ENCODE measurements around the gene TCERG1L. TPM values are rescaled to one million over a fixed set of nuclear protein-coding genes. Genes with fewer than 3 reads are reported as not detected.

The TCERG1L gene
- total RNA-seq, 6 experiments from 2014 or later, result not detected

DNA sequence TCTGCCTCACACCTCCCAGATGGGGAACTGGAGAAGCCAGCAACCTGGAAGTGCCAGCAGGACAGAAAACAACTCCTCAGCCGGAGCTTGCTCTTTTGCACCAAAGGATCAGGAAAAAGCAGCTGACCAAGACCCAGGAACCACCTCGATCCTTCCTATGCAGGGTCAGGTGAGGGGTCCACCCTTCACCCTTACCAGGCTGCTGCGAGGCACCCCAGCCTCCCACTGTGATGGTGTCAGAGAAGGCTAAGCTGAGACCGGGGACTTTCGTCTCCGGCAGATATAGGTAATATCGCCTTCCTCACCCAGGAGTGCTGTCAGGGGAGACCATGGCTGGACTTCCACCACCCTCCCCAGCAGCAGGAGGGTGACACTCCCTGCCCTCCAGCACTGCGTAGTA is 254.7 kb downstream of the TCERG1L start:
- no peak for ATAC-seq
- no peaks in the 10 kb centered on the region for H3K9me3 ChIP-seq
- TF ChIP-seq POLR2A (IDR thresholded peaks at IDR 0.05), result no peak
- TF ChIP-seq, protein P1, sequence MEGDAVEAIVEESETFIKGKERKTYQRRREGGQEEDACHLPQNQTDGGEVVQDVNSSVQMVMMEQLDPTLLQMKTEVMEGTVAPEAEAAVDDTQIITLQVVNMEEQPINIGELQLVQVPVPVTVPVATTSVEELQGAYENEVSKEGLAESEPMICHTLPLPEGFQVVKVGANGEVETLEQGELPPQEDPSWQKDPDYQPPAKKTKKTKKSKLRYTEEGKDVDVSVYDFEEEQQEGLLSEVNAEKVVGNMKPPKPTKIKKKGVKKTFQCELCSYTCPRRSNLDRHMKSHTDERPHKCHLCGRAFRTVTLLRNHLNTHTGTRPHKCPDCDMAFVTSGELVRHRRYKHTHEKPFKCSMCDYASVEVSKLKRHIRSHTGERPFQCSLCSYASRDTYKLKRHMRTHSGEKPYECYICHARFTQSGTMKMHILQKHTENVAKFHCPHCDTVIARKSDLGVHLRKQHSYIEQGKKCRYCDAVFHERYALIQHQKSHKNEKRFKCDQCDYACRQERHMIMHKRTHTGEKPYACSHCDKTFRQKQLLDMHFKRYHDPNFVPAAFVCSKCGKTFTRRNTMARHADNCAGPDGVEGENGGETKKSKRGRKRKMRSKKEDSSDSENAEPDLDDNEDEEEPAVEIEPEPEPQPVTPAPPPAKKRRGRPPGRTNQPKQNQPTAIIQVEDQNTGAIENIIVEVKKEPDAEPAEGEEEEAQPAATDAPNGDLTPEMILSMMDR (IDR thresholded peaks at IDR 0.05), result no peak
- no peak overlapping the region for H3K27ac ChIP-seq
- no peak overlapping the region for H3K4me3 ChIP-seq
- no peak for DNase-seq
- H3K36me3 ChIP-seq, result no peaks in the 10 kb centered on the region
- intact Hi-C loops (cut with DNase I), result no loop called here
- H3K27me3 ChIP-seq, result no peaks in the 10 kb centered on the region
- WGBS (ENCODE audit: insufficient coverage, low coverage, low lambda C conversion rate, missing lambda C conversion rate), result 83% methylated on average over 2 of the region's 8 CpGs
- H3K4me1 ChIP-seq, result no peaks in the 10 kb centered on the region

DNA sequence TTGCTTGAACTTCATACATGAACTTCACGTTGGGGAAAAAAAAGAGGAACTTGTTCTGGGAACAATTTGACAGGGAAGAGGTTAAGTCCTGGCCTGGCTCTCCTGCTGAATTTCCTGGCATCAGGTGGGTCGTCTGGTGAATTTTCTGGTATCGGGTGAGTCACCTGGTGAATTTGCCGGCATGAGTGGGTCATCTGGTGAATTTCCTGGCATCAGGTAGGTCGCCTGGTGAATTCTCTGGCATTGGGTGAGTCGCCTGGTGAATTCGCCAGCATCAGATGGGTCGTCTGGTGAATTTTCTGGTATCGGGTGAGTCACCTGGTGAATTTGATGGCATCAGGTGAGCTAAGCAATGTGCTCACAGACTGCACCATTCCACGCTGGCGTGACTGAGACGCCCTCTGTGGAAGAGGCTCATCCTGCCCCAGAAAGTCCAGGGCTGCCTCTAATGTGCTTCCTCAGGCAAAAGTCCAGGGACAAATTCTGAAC is 255.4 kb downstream of the TCERG1L start:
- TF ChIP-seq, protein P1 (IDR thresholded peaks at IDR 0.05), result no peak
- no peak for TF ChIP-seq POLR2A (IDR thresholded peaks at IDR 0.05)
- Histone ChIP-seq H3K27me3 (no peaks in the 10 kb centered on the region), H3K9me3 (no peaks in the 10 kb centered on the region), H3K36me3 (no peaks in the 10 kb centered on the region), H3K4me1 (no peaks in the 10 kb centered on the region), H3K4me3 (no peak overlapping the region), H3K27ac (no peak overlapping the region)
- no peak for DNase-seq
- no peak for ATAC-seq
- 32% methylated on average over 8 of the region's 12 CpGs for WGBS (ENCODE audit: insufficient coverage, low coverage, low lambda C conversion rate, missing lambda C conversion rate)
- intact Hi-C loops (cut with DNase I), result no loop called here

DNA sequence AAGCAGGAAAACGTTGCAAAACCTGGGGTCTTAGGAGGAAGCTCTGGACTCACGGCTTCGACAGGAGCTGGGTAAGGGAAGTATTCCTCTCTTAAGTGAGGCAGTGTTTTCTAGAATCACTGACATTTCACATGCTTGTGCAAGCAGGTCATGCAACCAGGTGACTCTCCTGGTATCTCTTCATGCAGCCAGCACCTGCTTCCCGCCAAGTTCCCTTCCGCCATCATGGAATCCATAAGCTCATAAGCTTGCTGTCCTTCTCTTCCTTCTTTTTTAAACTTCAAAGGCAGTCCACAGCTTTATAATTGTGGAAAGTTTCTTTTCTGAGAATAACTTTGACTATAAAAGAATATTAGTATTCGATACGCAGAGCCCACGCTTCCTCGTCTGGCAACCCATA is 256.1 kb downstream of the TCERG1L start:
- TF ChIP-seq, protein P1 (IDR thresholded peaks at IDR 0.05), result no peak
- no peak for TF ChIP-seq POLR2A (IDR thresholded peaks at IDR 0.05)
- H3K9me3 ChIP-seq, result no peaks in the 10 kb centered on the region
- WGBS (ENCODE audit: insufficient coverage, low coverage, low lambda C conversion rate, missing lambda C conversion rate), result 75% methylated on average over 8 of the region's 9 CpGs
- no peaks in the 10 kb centered on the region for H3K4me1 ChIP-seq
- intact Hi-C loops (cut with DNase I), result no loop called here
- H3K27ac ChIP-seq, result no peak overlapping the region
- no peak for ATAC-seq
- no peaks in the 10 kb centered on the region for H3K36me3 ChIP-seq
- no peaks in the 10 kb centered on the region for H3K27me3 ChIP-seq
- H3K4me3 ChIP-seq, result no peak overlapping the region
- DNase-seq, result no peak

DNA sequence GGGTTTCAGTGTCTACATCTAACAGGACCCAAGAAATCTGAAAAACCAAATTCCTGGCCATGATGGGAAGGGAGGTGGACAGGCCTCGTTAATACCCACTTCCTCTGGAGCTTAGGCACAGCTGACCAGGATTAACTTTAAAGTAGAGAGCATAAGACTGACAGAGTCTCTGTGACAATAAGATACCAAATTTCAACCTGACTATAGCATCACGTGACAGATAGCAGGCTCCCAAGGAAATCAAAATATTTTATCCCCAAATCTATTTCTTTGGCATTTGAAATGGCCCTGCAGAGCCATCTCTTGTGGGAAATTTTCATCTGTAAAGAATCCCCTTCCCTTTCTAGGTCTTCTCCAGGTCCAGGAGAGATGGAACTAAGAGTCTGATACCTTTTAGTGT is 258.3 kb downstream of the TCERG1L start:
- DNase-seq, result no peak
- 19% methylated on average over 2 of the region's 2 CpGs for WGBS (ENCODE audit: insufficient coverage, low coverage, low lambda C conversion rate, missing lambda C conversion rate)
- Histone ChIP-seq H3K27ac (no peak overlapping the region), H3K4me1 (no peaks in the 10 kb centered on the region), H3K9me3 (no peaks in the 10 kb centered on the region), H3K4me3 (no peak overlapping the region), H3K27me3 (no peaks in the 10 kb centered on the region), H3K36me3 (no peaks in the 10 kb centered on the region)
- intact Hi-C loops (cut with DNase I), result no loop called here
- ATAC-seq, result no peak
- TF ChIP-seq, protein P1 (IDR thresholded peaks at IDR 0.05), result no peak
- no peak for TF ChIP-seq POLR2A (IDR thresholded peaks at IDR 0.05)
